Neural cell (in vitro differentiated cells): Measurements from ENCODE around the gene GSE1. TPM values are rescaled to one million over a fixed set of nuclear protein-coding genes. Genes with fewer than 3 reads are reported as not detected.

ENCODE experiments used
- H2AFZ ChIP-seq: fragments of 200-600, 300-800 bp; sonication (generic), shearing (Covaris generic); 2 replicates; pipeline ENCODE4 v1.6.0; 2014; ENCODE audit warnings: low read depth, mild to moderate bottlenecking, antibody characterized with exemption, low read length, moderate library complexity
- H3F3A ChIP-seq: fragments of 200-600 bp; shearing (Covaris generic); 2 replicates; pipeline ENCODE4 v1.6.1; 2016; ENCODE audit warnings: mild to moderate bottlenecking, moderate library complexity, mixed read lengths, antibody characterized with exemption, low read length; ENCODE audit not compliant: insufficient read depth, poor library complexity, severe bottlenecking
- H3K27ac ChIP-seq: fragments of 200-600, 300-800 bp; sonication (generic), shearing (Covaris generic); 2 replicates; pipeline ENCODE4 v1.5.1; 2014; ENCODE audit warnings: mild to moderate bottlenecking, low read length, moderate library complexity
- H3K27me3 ChIP-seq: fragments of 300-800, 200-600 bp; sonication (generic), shearing (Covaris generic); 2 replicates; pipeline ENCODE4 v1.6.0; 2014; ENCODE audit warnings: mild to moderate bottlenecking, low read depth, low read length, moderate library complexity; ENCODE audit not compliant: insufficient read depth
- H3K36me3 ChIP-seq: fragments of 300-800, 200-600 bp; sonication (generic), shearing (Covaris generic); 2 replicates; pipeline ENCODE4 v1.5.1; 2014; ENCODE audit warnings: mild to moderate bottlenecking, antibody characterized with exemption, low read length, moderate library complexity; ENCODE audit not compliant: insufficient read depth
- H3K4me2 ChIP-seq: fragments of 300-800, 200-600 bp; sonication (generic), shearing (Covaris generic); 2 replicates; pipeline ENCODE4 v1.6.0; 2014; ENCODE audit warnings: mild to moderate bottlenecking, low read length
- H3K4me3 ChIP-seq: fragments of 300-800, 200-600 bp; sonication (generic), shearing (Covaris generic); 2 replicates; pipeline ENCODE4 v1.5.1; 2014; ENCODE audit warnings: mild to moderate bottlenecking, low read length, moderate library complexity
- H3K79me2 ChIP-seq: fragments of 200-600 bp; shearing (Covaris generic); replicated peaks from 2 replicates; pipeline ENCODE4 v1.6.0; 2014; ENCODE audit warnings: mild to moderate bottlenecking, low read length, moderate library complexity; ENCODE audit not compliant: insufficient read depth
- H3K9ac ChIP-seq: fragments of 300-800, 200-600 bp; sonication (generic), shearing (Covaris generic); 2 replicates; pipeline ENCODE4 v1.6.1; 2016; ENCODE audit warnings: mild to moderate bottlenecking, low read length, mixed read lengths
- H3K9me2 ChIP-seq: fragments of 200-600 bp; shearing (Covaris generic); 2 replicates; pipeline ENCODE4 v1.6.1; 2016; ENCODE audit warnings: mild to moderate bottlenecking, low read length, mixed read lengths; ENCODE audit not compliant: insufficient read depth
- H3K9me3 ChIP-seq: fragments of 200-600, 300-800 bp; sonication (generic), shearing (Covaris generic); 2 replicates; pipeline ENCODE4 v1.6.1; 2016; ENCODE audit warnings: mild to moderate bottlenecking, mixed run types, low read length, moderate library complexity, mixed read lengths
- H4K20me1 ChIP-seq: fragments of 200-600 bp; shearing (Covaris generic); 2 replicates; pipeline ENCODE4 v1.6.1; 2016; ENCODE audit warnings: mild to moderate bottlenecking, mixed run types; ENCODE audit not compliant: insufficient read depth
- EP300 ChIP-seq: fragments of 450-650 bp; conservative IDR thresholded peaks from 2 replicates; pipeline ENCODE4 v1.6.1; 2014; ENCODE audit warnings: antibody characterized with exemption, mild to moderate bottlenecking, moderate library complexity; ENCODE audit not compliant: poor library complexity, severe bottlenecking
- EZH2 ChIP-seq: fragments of 200-600, 300-800 bp; shearing (Covaris generic), sonication (generic); IDR thresholded peaks from 2 replicates; pipeline ENCODE4 v1.6.1; 2014; ENCODE audit warnings: antibody characterized with exemption, low read length, borderline replicate concordance, mild to moderate bottlenecking; ENCODE audit not compliant: insufficient read depth, poor library complexity, severe bottlenecking
- MXI1 ChIP-seq: fragments of 450-650 bp; conservative IDR thresholded peaks from 2 replicates; pipeline ENCODE4 v1.6.1; 2014; ENCODE audit warnings: antibody characterized with exemption, mild to moderate bottlenecking; ENCODE audit not compliant: poor library complexity, severe bottlenecking
- POLR2AphosphoS5 ChIP-seq: IDR thresholded peaks from 2 replicates; pipeline ENCODE4 v1.6.1; 2012
- RAD21 ChIP-seq: fragments of 450-650 bp; conservative IDR thresholded peaks from 2 replicates; pipeline ENCODE4 v1.6.1; 2014; ENCODE audit warnings: antibody characterized with exemption, mild to moderate bottlenecking, moderate library complexity
- SMC3 ChIP-seq: fragments of 450-650 bp; conservative IDR thresholded peaks from 2 replicates; pipeline ENCODE4 v1.6.1; 2014; ENCODE audit warnings: antibody characterized with exemption, mild to moderate bottlenecking, moderate library complexity; ENCODE audit not compliant: poor library complexity
- TAF1 ChIP-seq: IDR thresholded peaks from 2 replicates; pipeline ENCODE4 v1.6.1; 2012; ENCODE audit warnings: low read depth
- polyA plus RNA-seq: library from polyadenylated mRNA; depleted of rRNA; stranded (reverse); fragments of >200 nt; gene quantifications from 2 replicates; pipeline ENCODE4 v1.2.3, GENCODE V29; 2014
- TF ChIP-seq, protein P1 (sequence below): fragments of 450-650 bp; IDR thresholded peaks from 2 replicates; pipeline ENCODE4 v1.5.1; 2014; ENCODE audit warnings: antibody characterized with exemption, mild to moderate bottlenecking, moderate library complexity; ENCODE audit not compliant: poor library complexity, severe bottlenecking
- TF ChIP-seq, protein P2 (sequence below): IDR thresholded peaks from 2 replicates; pipeline ENCODE4 v1.6.1; 2012; ENCODE audit warnings: borderline replicate concordance

The GSE1 gene
- polyA plus RNA-seq, 1 donor from 2014 or later: 35.6 TPM

DNA sequence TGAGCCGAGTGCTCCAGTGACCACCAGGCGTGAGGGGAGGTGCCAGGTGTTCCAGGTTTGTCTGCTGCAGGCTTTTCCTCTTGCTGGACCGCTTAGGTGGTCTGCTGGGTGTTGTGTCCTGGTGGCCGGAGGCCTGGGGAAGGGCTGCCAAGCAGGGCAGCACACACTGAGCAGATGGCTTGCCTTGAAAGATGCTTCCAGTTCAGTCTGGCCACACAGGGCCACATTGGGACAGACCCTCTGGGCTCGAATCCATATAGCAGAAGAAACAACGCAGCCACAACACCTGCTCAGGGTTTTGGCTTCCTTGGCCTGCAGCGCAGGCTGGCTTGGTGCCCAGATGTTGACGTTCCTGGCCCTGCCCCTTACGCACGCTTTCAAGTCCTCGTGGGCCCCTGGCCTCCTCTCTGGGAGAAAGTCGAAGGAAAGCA is 50.8 kb downstream of the GSE1 start:
- Histone ChIP-seq H3K9me2 (no peaks in the 10 kb centered on the region), H3K9me3 (no peaks in the 10 kb centered on the region), H3K36me3 (peaks cover 16% of the 10 kb centered on the region), H3F3A (no peaks in the 10 kb centered on the region), H3K4me3 (no peak overlapping the region), H3K79me2 (no peaks in the 10 kb centered on the region), H3K4me2 (no peak overlapping the region), H4K20me1 (no peaks in the 10 kb centered on the region), H2AFZ (no peak overlapping the region), H3K27me3 (no peaks in the 10 kb centered on the region), H3K27ac (no peak overlapping the region), H3K9ac (no peak overlapping the region)
- TF ChIP-seq, protein P1, sequence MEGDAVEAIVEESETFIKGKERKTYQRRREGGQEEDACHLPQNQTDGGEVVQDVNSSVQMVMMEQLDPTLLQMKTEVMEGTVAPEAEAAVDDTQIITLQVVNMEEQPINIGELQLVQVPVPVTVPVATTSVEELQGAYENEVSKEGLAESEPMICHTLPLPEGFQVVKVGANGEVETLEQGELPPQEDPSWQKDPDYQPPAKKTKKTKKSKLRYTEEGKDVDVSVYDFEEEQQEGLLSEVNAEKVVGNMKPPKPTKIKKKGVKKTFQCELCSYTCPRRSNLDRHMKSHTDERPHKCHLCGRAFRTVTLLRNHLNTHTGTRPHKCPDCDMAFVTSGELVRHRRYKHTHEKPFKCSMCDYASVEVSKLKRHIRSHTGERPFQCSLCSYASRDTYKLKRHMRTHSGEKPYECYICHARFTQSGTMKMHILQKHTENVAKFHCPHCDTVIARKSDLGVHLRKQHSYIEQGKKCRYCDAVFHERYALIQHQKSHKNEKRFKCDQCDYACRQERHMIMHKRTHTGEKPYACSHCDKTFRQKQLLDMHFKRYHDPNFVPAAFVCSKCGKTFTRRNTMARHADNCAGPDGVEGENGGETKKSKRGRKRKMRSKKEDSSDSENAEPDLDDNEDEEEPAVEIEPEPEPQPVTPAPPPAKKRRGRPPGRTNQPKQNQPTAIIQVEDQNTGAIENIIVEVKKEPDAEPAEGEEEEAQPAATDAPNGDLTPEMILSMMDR: no peak
- TF ChIP-seq SMC3 (no peak), EZH2 (no peak), RAD21 (no peak), MXI1 (no peak), EP300 (no peak), POLR2AphosphoS5 (no peak), TAF1 (no peak)
- TF ChIP-seq, protein P2, sequence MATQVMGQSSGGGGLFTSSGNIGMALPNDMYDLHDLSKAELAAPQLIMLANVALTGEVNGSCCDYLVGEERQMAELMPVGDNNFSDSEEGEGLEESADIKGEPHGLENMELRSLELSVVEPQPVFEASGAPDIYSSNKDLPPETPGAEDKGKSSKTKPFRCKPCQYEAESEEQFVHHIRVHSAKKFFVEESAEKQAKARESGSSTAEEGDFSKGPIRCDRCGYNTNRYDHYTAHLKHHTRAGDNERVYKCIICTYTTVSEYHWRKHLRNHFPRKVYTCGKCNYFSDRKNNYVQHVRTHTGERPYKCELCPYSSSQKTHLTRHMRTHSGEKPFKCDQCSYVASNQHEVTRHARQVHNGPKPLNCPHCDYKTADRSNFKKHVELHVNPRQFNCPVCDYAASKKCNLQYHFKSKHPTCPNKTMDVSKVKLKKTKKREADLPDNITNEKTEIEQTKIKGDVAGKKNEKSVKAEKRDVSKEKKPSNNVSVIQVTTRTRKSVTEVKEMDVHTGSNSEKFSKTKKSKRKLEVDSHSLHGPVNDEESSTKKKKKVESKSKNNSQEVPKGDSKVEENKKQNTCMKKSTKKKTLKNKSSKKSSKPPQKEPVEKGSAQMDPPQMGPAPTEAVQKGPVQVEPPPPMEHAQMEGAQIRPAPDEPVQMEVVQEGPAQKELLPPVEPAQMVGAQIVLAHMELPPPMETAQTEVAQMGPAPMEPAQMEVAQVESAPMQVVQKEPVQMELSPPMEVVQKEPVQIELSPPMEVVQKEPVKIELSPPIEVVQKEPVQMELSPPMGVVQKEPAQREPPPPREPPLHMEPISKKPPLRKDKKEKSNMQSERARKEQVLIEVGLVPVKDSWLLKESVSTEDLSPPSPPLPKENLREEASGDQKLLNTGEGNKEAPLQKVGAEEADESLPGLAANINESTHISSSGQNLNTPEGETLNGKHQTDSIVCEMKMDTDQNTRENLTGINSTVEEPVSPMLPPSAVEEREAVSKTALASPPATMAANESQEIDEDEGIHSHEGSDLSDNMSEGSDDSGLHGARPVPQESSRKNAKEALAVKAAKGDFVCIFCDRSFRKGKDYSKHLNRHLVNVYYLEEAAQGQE: no peak

DNA sequence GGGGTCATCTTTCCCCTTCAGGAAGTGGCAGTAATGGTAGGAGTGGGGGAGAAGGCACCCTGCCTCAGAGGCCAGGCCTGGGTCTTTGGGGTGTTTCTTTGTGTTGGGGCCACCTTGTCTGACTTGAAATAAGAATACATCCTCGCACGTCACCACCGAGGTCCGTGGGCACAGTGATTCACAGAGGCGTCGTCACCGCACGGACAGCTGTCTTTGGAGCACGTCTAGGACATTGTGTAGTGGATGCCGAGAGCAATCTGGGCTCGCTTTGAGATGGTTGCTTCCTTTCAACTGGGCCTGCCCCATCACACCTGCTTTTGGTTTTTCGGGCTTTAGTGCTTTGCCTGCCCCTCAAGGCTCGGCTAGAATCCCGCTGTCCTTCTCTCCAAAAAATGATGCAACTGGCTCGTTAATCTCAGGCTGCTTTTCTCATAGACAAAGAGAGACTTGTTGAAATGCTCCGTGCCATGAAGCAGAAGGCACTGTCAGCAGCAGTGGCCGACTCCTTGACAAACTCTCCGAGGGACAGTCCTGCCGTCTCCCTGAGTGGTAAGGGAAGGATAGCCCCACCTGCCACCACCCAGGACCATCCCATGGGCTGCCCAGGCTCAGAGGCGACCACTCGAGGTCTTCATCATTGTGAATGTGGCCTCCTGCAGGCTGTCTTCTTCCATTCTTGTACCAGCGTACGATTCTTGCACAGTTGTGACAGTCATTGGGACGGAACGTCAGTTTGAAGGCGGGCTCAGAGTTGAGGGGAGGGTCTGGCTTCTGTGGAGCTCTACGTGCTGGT is 51.7 kb downstream of the GSE1 start:
- no peak overlapping the region for H3K4me2 ChIP-seq
- H3K27ac ChIP-seq: no peak overlapping the region
- H3K4me3 ChIP-seq: no peak overlapping the region
- no peak overlapping the region for H3K9ac ChIP-seq
- no peaks in the 10 kb centered on the region for H3K9me2 ChIP-seq
- H3F3A ChIP-seq: no peaks in the 10 kb centered on the region
- no peak for TF ChIP-seq RAD21
- TF ChIP-seq TAF1: no peak
- no peak for TF ChIP-seq EP300
- TF ChIP-seq MXI1: no peak
- no peak for TF ChIP-seq EZH2
- TF ChIP-seq, protein P1: no peak
- no peak for TF ChIP-seq POLR2AphosphoS5
- TF ChIP-seq, protein P2: no peak
- no peak for TF ChIP-seq SMC3
- H4K20me1 ChIP-seq: no peaks in the 10 kb centered on the region
- H3K79me2 ChIP-seq: no peaks in the 10 kb centered on the region
- peaks cover 16% of the 10 kb centered on the region for H3K36me3 ChIP-seq
- H3K9me3 ChIP-seq: no peaks in the 10 kb centered on the region
- H3K27me3 ChIP-seq: no peaks in the 10 kb centered on the region
- no peak overlapping the region for H2AFZ ChIP-seq
